ENCODE data around the gene SLC39A9.

DNA sequence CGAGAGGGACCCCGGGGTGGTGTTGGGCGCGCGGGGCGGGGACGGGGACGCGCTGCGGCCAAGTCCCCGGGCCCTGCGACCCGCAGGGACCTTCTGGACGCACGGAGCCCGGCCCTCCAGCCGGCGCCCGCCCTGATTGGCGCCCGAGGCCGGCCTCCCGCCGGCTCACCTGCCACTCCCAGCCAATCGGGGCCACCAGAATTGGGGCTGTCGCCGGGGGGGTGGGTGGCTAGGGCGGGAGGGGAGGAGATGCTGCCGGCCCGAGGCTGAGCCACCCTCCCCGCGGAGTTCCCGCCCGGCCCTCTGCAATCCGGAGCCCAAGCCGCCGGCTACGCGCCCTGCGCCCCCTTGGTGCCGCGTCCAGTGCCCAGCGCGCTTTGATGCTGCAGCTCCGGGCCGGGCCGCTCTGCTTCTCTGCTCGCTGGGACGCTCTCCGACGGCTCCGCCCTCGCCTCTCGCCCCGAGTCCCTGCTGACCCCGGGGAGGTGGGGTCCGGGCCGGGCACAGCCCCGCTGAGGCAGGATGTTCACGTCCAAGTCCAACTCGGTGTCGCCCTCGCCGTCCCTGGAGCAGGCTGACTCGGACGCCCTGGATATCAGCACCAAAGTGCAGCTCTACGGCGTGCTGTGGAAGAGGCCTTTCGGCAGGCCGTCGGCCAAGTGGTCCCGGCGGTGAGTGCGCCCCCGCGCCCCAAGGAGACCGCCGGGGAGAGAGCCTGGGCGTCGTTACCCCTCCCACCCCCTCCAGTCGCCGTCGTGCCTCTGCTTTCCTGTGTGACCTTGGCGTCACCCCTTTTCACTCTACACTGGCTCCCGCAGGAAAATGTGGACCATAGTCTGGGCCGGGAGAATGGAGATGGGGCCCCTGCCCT, 86.2 kb downstream of the SLC39A9 start, which contains the start of gene PLEKHD1:
- TF ChIP-seq FOXP1 (CRISPR knock-in tag; IDR thresholded peaks at IDR 0.05; ENCODE audit: borderline replicate concordance) = no peak; the same call in 1 of the 2 replicates
- TF ChIP-seq, protein P1, sequence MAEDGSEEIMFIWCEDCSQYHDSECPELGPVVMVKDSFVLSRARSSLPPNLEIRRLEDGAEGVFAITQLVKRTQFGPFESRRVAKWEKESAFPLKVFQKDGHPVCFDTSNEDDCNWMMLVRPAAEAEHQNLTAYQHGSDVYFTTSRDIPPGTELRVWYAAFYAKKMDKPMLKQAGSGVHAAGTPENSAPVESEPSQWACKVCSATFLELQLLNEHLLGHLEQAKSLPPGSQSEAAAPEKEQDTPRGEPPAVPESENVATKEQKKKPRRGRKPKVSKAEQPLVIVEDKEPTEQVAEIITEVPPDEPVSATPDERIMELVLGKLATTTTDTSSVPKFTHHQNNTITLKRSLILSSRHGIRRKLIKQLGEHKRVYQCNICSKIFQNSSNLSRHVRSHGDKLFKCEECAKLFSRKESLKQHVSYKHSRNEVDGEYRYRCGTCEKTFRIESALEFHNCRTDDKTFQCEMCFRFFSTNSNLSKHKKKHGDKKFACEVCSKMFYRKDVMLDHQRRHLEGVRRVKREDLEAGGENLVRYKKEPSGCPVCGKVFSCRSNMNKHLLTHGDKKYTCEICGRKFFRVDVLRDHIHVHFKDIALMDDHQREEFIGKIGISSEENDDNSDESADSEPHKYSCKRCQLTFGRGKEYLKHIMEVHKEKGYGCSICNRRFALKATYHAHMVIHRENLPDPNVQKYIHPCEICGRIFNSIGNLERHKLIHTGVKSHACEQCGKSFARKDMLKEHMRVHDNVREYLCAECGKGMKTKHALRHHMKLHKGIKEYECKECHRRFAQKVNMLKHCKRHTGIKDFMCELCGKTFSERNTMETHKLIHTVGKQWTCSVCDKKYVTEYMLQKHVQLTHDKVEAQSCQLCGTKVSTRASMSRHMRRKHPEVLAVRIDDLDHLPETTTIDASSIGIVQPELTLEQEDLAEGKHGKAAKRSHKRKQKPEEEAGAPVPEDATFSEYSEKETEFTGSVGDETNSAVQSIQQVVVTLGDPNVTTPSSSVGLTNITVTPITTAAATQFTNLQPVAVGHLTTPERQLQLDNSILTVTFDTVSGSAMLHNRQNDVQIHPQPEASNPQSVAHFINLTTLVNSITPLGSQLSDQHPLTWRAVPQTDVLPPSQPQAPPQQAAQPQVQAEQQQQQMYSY (CRISPR knock-in tag; IDR thresholded peaks at IDR 0.05) = no peak
- TF ChIP-seq NFATC4 (CRISPR knock-in tag; IDR thresholded peaks at IDR 0.05) = no peak
- TF ChIP-seq CTCF (IDR thresholded peaks at IDR 0.05) = no peak
- peak; percentile 15; the same call in 1 of the 2 replicates for TF ChIP-seq ZBTB43 (CRISPR knock-in tag; IDR thresholded peaks at IDR 0.05)
- TF ChIP-seq NR3C1 (CRISPR knock-in tag; conservative IDR thresholded peaks at IDR 0.05; ENCODE audit: low read depth) = no peak
- no peak for TF ChIP-seq PREB (CRISPR knock-in tag; IDR thresholded peaks at IDR 0.05; ENCODE audit: borderline replicate concordance)
- no peak for TF ChIP-seq ZNF317 (CRISPR knock-in tag; IDR thresholded peaks at IDR 0.05; ENCODE audit: borderline replicate concordance, low read depth)
